Measurements from ENCODE around the gene FGFR3.

DNA sequence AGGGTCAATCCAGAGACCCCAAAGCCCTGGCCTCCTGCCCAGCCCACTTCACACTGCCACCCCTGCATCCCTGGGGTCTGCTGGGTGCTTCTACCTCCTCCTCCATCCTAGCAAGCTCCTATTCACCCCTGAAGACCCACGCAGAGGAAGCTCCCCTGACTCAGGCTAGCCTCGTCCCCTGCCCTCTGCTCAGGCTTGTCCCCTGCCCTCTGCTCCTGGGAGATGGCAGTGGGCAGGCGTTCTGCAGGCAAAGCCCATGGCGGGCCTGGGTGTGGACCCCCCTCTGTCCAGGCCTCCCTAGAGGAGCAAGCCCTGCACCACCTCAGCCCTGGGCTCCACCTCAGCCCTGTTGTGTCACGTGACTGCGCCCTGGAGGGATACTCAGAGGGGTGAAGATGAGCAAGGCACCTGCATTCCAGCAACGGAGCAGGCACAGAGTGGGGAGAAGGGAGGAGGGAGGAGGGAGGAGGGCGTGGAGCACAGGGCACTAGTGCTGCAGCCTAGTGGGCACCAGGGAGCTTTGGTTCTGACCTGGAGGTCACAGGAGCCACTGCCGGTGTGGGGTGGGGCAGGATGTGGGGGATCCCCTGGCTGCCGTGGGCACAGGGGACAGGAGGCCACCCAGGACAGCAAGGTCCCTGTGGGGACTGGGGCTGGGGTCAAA, 27.6 kb upstream of the FGFR3 start:
- no peak for TF ChIP-seq CTCF (IDR thresholded peaks at IDR 0.05 in 8 of 11, conservative IDR thresholded peaks at IDR 0.05 in 3 of 11)
- TF ChIP-seq POLR2AphosphoS5 (IDR thresholded peaks at IDR 0.05), result no peak
